OCI-LY1 (cell line): ENCODE measurements around the gene LNX1.

Source experiments
- H2AFZ ChIP-seq: fragments of 200-600 bp; sonication (generic), shearing (Covaris generic); 2 replicates; pipeline ENCODE4 v1.6.0; 2014; ENCODE audit warnings: antibody characterized with exemption, mild to moderate bottlenecking, low read length
- H3F3A ChIP-seq: fragments of 200-600 bp; sonication (generic), shearing (Covaris generic); 2 replicates; pipeline ENCODE4 v1.6.0; 2014; ENCODE audit warnings: mild to moderate bottlenecking, antibody characterized with exemption, low read length, moderate library complexity; ENCODE audit not compliant: insufficient read depth
- H3K27ac ChIP-seq: fragments of 200-600 bp; sonication (generic); 2 replicates; pipeline ENCODE4 v1.5.1; 2014; ENCODE audit warnings: low read length, mixed run types, mild to moderate bottlenecking, low read depth; ENCODE audit not compliant: poor library complexity, severe bottlenecking
- H3K27me3 ChIP-seq: fragments of 200-600 bp; sonication (generic); 2 replicates; pipeline ENCODE4 v1.6.0; 2014; ENCODE audit warnings: antibody characterized with exemption, mild to moderate bottlenecking, low read length, moderate library complexity; ENCODE audit not compliant: insufficient read depth
- H3K36me3 ChIP-seq: fragments of 200-600 bp; sonication (generic); 2 replicates; pipeline ENCODE4 v1.6.1; 2014; ENCODE audit warnings: mild to moderate bottlenecking, antibody characterized with exemption, low read length, moderate library complexity, mixed read lengths; ENCODE audit not compliant: insufficient read depth
- H3K4me1 ChIP-seq: fragments of 200-600 bp; sonication (generic); 2 replicates; pipeline ENCODE4 v1.5.1; 2014; ENCODE audit warnings: mild to moderate bottlenecking, low read length, moderate library complexity; ENCODE audit not compliant: insufficient read depth, severe bottlenecking
- H3K4me2 ChIP-seq: fragments of 200-600 bp; sonication (generic), shearing (Covaris generic); 2 replicates; pipeline ENCODE4 v1.6.1; 2014; ENCODE audit warnings: low read length
- H3K4me3 ChIP-seq: fragments of 200-600 bp; sonication (generic); 2 replicates; pipeline ENCODE4 v1.5.1; 2014; ENCODE audit warnings: low read length, low read depth, mild to moderate bottlenecking, mixed read lengths; ENCODE audit not compliant: poor library complexity, severe bottlenecking
- H3K79me2 ChIP-seq: fragments of 200-600 bp; shearing (Covaris generic); 2 replicates; pipeline ENCODE4 v1.6.1; 2016; ENCODE audit warnings: mixed run types, low read length, mixed read lengths; ENCODE audit not compliant: insufficient read depth
- H3K9ac ChIP-seq: fragments of 200-600 bp; sonication (generic), shearing (Covaris generic); 2 replicates; pipeline ENCODE4 v1.6.1; 2014; ENCODE audit warnings: mild to moderate bottlenecking, low read length, mixed read lengths
- H3K9me2 ChIP-seq: fragments of 200-600 bp; sonication (generic), shearing (Covaris generic); 2 replicates; pipeline ENCODE4 v1.6.1; 2014; ENCODE audit warnings: low read depth, mild to moderate bottlenecking, low read length, mixed read lengths
- H3K9me3 ChIP-seq: fragments of 200-600 bp; shearing (Covaris generic); 2 replicates; pipeline ENCODE4 v1.6.1; 2014; ENCODE audit warnings: low read length, mixed read lengths
- H4K20me1 ChIP-seq: fragments of 200-600 bp; sonication (generic), shearing (Covaris generic); 2 replicates; pipeline ENCODE4 v1.6.0; 2016; ENCODE audit warnings: mild to moderate bottlenecking, low read length; ENCODE audit not compliant: insufficient read depth
- EZH2 ChIP-seq: fragments of 200-600 bp; sonication (generic), shearing (Covaris generic); IDR thresholded peaks from 2 replicates; pipeline ENCODE4 v1.8.0; 2017; ENCODE audit warnings: borderline replicate concordance, mixed run types, mild to moderate bottlenecking, antibody characterized with exemption, low read length, moderate library complexity, mixed read lengths
- TF ChIP-seq, protein P1 (sequence below): fragments of 200-600 bp; sonication (generic), shearing (Covaris generic); IDR thresholded peaks from 2 replicates; pipeline ENCODE4 v1.5.1; 2017; ENCODE audit warnings: mild to moderate bottlenecking, antibody characterized with exemption, low read length, moderate library complexity, mixed read lengths

The LNX1 gene

DNA sequence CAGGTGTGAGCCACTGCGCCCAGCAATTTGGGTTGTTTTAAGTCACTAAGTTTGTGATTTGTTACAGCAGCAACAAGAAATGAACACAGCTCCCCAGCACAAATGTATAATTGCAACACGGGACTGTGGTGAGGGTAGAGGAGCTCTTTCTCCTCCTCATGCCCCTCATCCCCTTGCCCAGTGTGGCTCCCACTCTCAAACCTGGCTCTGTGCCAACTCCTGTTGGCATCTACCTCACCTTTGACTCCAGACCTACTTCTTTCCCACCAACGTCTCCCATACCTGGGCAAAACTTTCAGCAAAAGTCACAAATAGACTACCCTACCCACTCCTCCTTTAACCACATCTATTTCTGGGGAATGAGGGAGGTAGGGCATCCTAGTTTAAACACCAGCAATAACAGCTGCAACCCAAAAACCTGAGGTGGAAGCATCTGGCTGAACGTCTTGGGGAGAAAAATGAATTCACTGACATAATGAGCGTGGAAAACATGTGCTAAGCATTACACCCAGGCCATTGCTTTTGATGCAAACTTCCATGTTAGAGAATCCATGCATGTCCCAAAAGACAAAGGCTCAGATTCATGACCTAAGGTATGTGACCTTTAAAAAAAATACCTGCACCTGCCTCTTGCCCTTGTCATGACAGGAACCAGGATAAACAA is 19.2 kb downstream of the LNX1 start:
- TF ChIP-seq EZH2 = no peak
- TF ChIP-seq, protein P1, sequence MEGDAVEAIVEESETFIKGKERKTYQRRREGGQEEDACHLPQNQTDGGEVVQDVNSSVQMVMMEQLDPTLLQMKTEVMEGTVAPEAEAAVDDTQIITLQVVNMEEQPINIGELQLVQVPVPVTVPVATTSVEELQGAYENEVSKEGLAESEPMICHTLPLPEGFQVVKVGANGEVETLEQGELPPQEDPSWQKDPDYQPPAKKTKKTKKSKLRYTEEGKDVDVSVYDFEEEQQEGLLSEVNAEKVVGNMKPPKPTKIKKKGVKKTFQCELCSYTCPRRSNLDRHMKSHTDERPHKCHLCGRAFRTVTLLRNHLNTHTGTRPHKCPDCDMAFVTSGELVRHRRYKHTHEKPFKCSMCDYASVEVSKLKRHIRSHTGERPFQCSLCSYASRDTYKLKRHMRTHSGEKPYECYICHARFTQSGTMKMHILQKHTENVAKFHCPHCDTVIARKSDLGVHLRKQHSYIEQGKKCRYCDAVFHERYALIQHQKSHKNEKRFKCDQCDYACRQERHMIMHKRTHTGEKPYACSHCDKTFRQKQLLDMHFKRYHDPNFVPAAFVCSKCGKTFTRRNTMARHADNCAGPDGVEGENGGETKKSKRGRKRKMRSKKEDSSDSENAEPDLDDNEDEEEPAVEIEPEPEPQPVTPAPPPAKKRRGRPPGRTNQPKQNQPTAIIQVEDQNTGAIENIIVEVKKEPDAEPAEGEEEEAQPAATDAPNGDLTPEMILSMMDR = no peak
- Histone ChIP-seq H3K9ac (no peak overlapping the region), H3K36me3 (no peaks in the 10 kb centered on the region), H4K20me1 (no peaks in the 10 kb centered on the region), H3K27me3 (no peaks in the 10 kb centered on the region), H3K4me2 (no peak overlapping the region), H2AFZ (no peak overlapping the region), H3K4me1 (no peaks in the 10 kb centered on the region), H3K9me3 (no peaks in the 10 kb centered on the region), H3K9me2 (no peaks in the 10 kb centered on the region), H3K27ac (no peak overlapping the region), H3F3A (no peaks in the 10 kb centered on the region), H3K4me3 (no peak overlapping the region), H3K79me2 (no peaks in the 10 kb centered on the region)

DNA sequence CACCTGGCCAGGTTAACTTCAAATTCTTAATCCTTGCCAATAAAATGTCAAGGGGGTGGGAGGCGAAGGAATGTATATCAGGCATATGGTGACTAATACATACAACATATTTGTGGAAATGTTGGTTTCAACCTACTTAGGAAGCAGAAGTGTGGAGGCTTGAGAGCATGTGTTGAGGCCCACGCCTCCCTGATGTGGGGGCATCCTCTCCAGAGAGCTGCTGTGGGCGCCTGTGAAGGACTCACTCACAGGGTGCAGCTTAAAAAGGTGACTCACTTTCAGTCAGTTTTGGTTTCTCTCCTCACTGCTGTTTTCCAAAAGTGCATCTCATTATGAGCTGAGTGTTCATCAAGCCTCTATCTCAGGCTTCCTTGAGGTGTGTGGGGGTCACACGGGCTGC is 27.5 kb downstream of the LNX1 start:
- no peaks in the 10 kb centered on the region for H3K9me2 ChIP-seq
- H3K9ac ChIP-seq = no peak overlapping the region
- TF ChIP-seq EZH2 = no peak
- TF ChIP-seq, protein P1 = no peak
- H3K79me2 ChIP-seq = no peaks in the 10 kb centered on the region
- H3K27ac ChIP-seq = no peak overlapping the region
- no peak overlapping the region for H3K4me2 ChIP-seq
- no peaks in the 10 kb centered on the region for H3K4me1 ChIP-seq
- no peaks in the 10 kb centered on the region for H3F3A ChIP-seq
- no peaks in the 10 kb centered on the region for H3K36me3 ChIP-seq
- no peak overlapping the region for H3K4me3 ChIP-seq
- no peaks in the 10 kb centered on the region for H4K20me1 ChIP-seq
- no peaks in the 10 kb centered on the region for H3K27me3 ChIP-seq
- H2AFZ ChIP-seq = no peak overlapping the region
- no peaks in the 10 kb centered on the region for H3K9me3 ChIP-seq

DNA sequence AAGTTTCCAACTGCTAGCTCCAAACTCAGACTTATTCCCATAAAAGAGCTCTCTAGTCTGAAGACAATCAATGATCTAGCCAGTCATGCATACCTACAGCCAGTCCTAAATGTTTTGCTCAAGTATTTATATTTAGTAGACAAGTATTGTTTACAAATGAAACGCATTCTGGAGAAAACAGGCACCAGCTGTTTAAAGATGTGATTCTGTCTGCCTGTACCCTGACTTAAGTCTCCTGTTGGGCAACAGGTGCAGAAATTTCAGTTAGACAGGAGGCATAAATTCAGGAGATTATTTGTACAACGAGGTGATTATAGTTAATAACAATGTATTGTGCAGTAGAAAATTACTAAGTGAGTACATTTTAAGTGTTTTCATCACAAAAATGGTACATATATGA is 28.9 kb downstream of the LNX1 start:
- H3K4me3 ChIP-seq = no peak overlapping the region
- H3K4me2 ChIP-seq = no peak overlapping the region
- no peaks in the 10 kb centered on the region for H3K36me3 ChIP-seq
- TF ChIP-seq, protein P1 = no peak
- no peak for TF ChIP-seq EZH2
- no peak overlapping the region for H2AFZ ChIP-seq
- H3K79me2 ChIP-seq = no peaks in the 10 kb centered on the region
- no peaks in the 10 kb centered on the region for H4K20me1 ChIP-seq
- no peaks in the 10 kb centered on the region for H3K27me3 ChIP-seq
- H3K4me1 ChIP-seq = no peaks in the 10 kb centered on the region
- H3K9ac ChIP-seq = no peak overlapping the region
- H3K27ac ChIP-seq = no peak overlapping the region
- H3K9me2 ChIP-seq = no peaks in the 10 kb centered on the region
- H3F3A ChIP-seq = no peaks in the 10 kb centered on the region
- no peaks in the 10 kb centered on the region for H3K9me3 ChIP-seq
